Chondrocyte (in vitro differentiated cells): ENCODE data around the gene THAP5. TPM values are rescaled to one million over a fixed set of nuclear protein-coding genes. Genes with fewer than 3 reads are reported as not detected.

ENCODE experiments used
- DNase-seq: peaks from one replicate; pipeline ENCODE4 v3.0.0; 2021; ENCODE audit warnings: mixed read lengths, low spot score
- H3K27ac Mint-ChIP-seq: one replicate; pipeline ENCODE4 v1.8.0; 2021; ENCODE audit warnings: mild to moderate bottlenecking, moderate library complexity, mixed read lengths; ENCODE audit not compliant: unreplicated experiment
- H3K27me3 Mint-ChIP-seq: 2 replicates; pipeline ENCODE4 v1.8.0; 2021; ENCODE audit warnings: low read depth, mixed read lengths
- H3K36me3 Mint-ChIP-seq: 2 replicates; pipeline ENCODE4 v1.8.0; 2021; ENCODE audit warnings: low read depth, mixed read lengths
- H3K4me1 Mint-ChIP-seq: 2 replicates; pipeline ENCODE4 v1.8.0; 2021; ENCODE audit warnings: low read depth, mild to moderate bottlenecking, mixed read lengths
- H3K4me3 Mint-ChIP-seq: one replicate; pipeline ENCODE4 v1.8.0; 2021; ENCODE audit warnings: mild to moderate bottlenecking, moderate library complexity, mixed read lengths; ENCODE audit not compliant: unreplicated experiment
- H3K9me3 Mint-ChIP-seq: 2 replicates; pipeline ENCODE4 v1.8.0; 2021; ENCODE audit warnings: low read depth, mixed read lengths
- total RNA-seq: library from RNA; stranded (reverse); gene quantifications from 3 replicates; pipeline ENCODE4 v1.2.1, GENCODE V29; 2021
- TF ChIP-seq, protein P1 (sequence below): fragments of 200-600 bp; sonication (generic); IDR thresholded peaks from 2 replicates; pipeline ENCODE4 v1.5.0; 2021; ENCODE audit warnings: antibody characterized with exemption, mild to moderate bottlenecking, moderate library complexity

THAP5 gene
- total RNA-seq, 1 donor from 2014 or later: 22.4 TPM

DNA sequence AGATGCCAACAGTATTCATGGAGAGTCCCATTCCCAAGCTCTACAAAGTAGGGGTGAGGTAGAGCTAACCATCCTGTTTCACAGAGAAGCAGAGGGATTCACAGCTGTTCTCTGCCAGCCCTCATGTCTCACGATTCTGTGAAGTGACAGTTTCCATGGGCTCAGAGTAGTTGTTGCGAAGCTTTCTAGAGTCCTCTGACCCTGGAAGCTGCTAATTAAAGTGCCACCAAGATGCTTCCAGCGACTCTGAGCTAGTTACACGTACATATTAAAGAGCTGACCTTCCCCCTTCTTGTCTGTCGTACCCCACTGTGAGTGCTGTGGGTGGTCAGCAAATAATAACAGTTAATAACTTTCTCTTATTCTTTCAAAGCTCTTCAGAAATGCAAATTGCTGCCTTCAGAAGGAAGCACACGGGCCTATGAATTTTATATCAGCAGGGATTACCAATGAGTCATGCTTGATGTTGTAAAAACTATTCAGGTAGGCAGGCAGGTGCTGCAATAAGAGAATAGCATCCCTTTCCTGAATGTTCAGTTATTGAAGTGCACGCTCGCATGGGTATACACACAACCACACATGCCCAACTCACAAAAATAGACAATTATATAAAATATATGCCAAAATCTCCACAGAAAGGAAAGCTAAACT is 34.3 kb upstream of the THAP5 start:
- H3K9me3 Mint-ChIP-seq: no peaks in the 10 kb centered on the region

DNA sequence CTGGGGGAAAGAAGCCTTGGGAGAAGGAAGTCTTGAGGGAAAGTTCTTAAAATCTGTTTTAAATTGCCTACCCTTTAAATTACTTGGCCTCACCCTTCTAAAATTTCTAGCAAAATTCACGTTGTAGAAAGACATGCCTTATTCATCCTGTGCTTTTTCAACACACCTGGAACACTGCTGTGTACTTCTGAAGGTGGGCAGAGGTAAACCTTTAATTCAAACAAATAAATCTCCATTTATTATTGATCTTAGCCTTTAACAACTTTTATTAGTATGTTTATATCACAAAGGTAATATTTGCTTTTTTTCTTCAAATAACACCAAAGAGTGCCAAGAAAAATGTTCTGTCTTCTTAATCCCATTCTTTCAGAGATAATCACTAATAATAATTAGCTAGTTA is 30.9 kb upstream of the THAP5 start:
- H3K36me3 Mint-ChIP-seq: no peaks in the 10 kb centered on the region
- peaks cover 19% of the 10 kb centered on the region for H3K27me3 Mint-ChIP-seq
- DNase-seq: no peak
- TF ChIP-seq, protein P1, sequence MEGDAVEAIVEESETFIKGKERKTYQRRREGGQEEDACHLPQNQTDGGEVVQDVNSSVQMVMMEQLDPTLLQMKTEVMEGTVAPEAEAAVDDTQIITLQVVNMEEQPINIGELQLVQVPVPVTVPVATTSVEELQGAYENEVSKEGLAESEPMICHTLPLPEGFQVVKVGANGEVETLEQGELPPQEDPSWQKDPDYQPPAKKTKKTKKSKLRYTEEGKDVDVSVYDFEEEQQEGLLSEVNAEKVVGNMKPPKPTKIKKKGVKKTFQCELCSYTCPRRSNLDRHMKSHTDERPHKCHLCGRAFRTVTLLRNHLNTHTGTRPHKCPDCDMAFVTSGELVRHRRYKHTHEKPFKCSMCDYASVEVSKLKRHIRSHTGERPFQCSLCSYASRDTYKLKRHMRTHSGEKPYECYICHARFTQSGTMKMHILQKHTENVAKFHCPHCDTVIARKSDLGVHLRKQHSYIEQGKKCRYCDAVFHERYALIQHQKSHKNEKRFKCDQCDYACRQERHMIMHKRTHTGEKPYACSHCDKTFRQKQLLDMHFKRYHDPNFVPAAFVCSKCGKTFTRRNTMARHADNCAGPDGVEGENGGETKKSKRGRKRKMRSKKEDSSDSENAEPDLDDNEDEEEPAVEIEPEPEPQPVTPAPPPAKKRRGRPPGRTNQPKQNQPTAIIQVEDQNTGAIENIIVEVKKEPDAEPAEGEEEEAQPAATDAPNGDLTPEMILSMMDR: no peak
- H3K4me1 Mint-ChIP-seq: no peaks in the 10 kb centered on the region
- H3K4me3 Mint-ChIP-seq: no peak overlapping the region
- H3K27ac Mint-ChIP-seq: no peak overlapping the region
- no peaks in the 10 kb centered on the region for H3K9me3 Mint-ChIP-seq

More for the DNA sequence above, 34.3 kb upstream of the THAP5 start:
- Mint-ChIP-seq H3K4me3 (no peak overlapping the region), H3K4me1 (no peaks in the 10 kb centered on the region), H3K27me3 (peaks cover 11% of the 10 kb centered on the region), H3K36me3 (no peaks in the 10 kb centered on the region), H3K27ac (no peak overlapping the region)
- TF ChIP-seq, protein P1: no peak
- no peak for DNase-seq

DNA sequence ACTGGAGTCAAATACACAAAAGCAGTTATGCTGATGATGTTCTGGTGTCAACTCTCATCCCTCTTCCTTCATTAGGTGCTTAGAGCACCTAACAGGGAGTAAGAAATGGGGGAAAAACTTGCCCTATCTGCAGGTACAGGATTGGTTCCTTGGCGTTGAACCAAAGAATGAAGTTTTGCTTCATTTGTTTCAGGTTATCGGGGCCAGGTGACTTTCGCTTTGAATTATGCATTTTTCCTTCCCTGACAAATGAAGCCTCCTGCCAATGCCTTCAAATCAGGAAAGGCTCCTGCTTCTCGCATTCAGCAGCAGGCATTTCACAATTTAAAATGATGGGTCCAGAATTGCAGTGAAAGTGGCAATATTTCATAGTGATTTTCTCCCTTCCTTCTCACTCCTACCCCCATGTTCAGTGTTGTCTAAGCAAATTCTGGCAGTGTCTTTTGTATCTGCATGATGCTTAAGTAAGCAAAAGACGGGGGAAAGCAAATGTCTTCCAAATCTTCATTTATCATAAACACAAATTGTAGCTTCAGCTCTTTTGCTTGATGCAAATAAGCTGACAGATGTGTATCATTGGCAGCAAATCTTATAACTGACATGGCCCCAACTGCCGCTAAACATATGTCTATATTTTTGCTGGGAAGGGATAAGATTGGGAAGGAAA is 29.5 kb upstream of the THAP5 start:
- H3K36me3 Mint-ChIP-seq: no peaks in the 10 kb centered on the region
- TF ChIP-seq, protein P1: no peak

DNA sequence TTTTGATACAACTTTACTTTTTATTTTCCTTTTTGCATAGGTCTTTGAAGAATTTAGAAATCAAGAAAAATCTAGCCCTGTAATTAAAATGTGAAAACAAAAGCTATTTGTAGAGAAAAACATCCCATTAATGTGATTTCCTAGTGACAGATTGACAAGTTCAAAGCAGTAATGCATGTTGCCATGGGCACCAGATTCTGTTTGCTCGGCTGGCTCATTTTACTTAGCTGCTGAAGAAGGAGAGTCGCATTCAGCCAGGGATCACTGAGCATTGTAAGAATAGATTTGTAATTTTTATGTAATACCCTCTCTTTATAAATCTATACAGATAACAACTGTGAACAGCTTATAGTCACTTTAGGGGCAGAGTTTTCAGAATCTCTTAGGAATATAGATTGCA is 28.6 kb upstream of the THAP5 start:
- peaks cover 19% of the 10 kb centered on the region for H3K27me3 Mint-ChIP-seq
- H3K36me3 Mint-ChIP-seq: no peaks in the 10 kb centered on the region
- no peak for DNase-seq
- H3K4me3 Mint-ChIP-seq: no peak overlapping the region
- H3K27ac Mint-ChIP-seq: no peak overlapping the region
- H3K4me1 Mint-ChIP-seq: no peaks in the 10 kb centered on the region
- H3K9me3 Mint-ChIP-seq: no peaks in the 10 kb centered on the region
- TF ChIP-seq, protein P1: no peak

More for the DNA sequence above, 29.5 kb upstream of the THAP5 start:
- Mint-ChIP-seq H3K9me3 (no peaks in the 10 kb centered on the region), H3K27me3 (peaks cover 19% of the 10 kb centered on the region), H3K4me3 (no peak overlapping the region), H3K4me1 (no peaks in the 10 kb centered on the region), H3K27ac (no peak overlapping the region)
- no peak for DNase-seq

DNA sequence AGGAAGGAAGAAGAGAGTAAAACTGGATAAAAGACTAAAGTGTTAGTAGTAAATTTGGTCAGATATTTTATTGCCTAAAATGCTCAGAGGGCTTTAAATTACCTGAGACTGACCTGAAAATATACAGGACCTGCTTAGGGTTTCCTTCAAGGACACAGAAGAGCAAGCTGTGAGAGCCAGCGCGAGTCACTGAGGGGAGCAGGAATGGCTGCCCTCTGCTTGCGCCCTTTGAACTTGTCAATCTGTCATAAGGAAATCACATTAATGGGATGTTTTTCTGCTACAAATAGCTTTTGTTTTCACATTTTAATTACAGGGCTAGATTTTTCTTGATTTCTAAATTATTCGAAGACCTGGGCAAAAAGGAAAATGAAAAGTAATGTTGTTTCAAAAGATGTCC is 27.1 kb upstream of the THAP5 start:
- Mint-ChIP-seq H3K4me1 (no peaks in the 10 kb centered on the region), H3K9me3 (no peaks in the 10 kb centered on the region), H3K27ac (no peak overlapping the region), H3K27me3 (peaks cover 19% of the 10 kb centered on the region), H3K4me3 (no peak overlapping the region), H3K36me3 (no peaks in the 10 kb centered on the region)
- DNase-seq: no peak
- TF ChIP-seq, protein P1: no peak
